Rectal smooth muscle tissue (tissue), 1 donor: ENCODE data around the gene RAD50.

ENCODE experiments used
- H3K27ac ChIP-seq: one replicate; pipeline ENCODE4 v1.7.0; 2013; ENCODE audit warnings: low read depth, low read length, inconsistent platforms
- H3K27me3 ChIP-seq: one replicate; pipeline ENCODE4 v1.7.0; 2013; ENCODE audit warnings: low read length; ENCODE audit not compliant: control insufficient read depth, insufficient read depth
- H3K36me3 ChIP-seq: one replicate; pipeline ENCODE4 v1.7.0; 2013; ENCODE audit warnings: low read length; ENCODE audit not compliant: control insufficient read depth, insufficient read depth
- H3K4me1 ChIP-seq: one replicate; pipeline ENCODE4 v1.7.0; 2013; ENCODE audit warnings: low read length; ENCODE audit not compliant: control insufficient read depth, insufficient read depth
- H3K4me3 ChIP-seq: one replicate; pipeline ENCODE4 v1.7.0; 2013; ENCODE audit warnings: low read length
- H3K9ac ChIP-seq: one replicate; pipeline ENCODE4 v1.7.0; 2013; ENCODE audit warnings: low read length

RAD50 gene

GRCh38 chr5:132644177-132644576 lies 87.4 kb downstream of the RAD50 start:
- Histone ChIP-seq H3K9ac (no peak overlapping the region), H3K27ac (no peak overlapping the region), H3K4me3 (no peak overlapping the region), H3K27me3 (no peaks in the 10 kb centered on the region), H3K36me3 (peaks cover 5% of the 10 kb centered on the region), H3K4me1 (no peaks in the 10 kb centered on the region)

DNA sequence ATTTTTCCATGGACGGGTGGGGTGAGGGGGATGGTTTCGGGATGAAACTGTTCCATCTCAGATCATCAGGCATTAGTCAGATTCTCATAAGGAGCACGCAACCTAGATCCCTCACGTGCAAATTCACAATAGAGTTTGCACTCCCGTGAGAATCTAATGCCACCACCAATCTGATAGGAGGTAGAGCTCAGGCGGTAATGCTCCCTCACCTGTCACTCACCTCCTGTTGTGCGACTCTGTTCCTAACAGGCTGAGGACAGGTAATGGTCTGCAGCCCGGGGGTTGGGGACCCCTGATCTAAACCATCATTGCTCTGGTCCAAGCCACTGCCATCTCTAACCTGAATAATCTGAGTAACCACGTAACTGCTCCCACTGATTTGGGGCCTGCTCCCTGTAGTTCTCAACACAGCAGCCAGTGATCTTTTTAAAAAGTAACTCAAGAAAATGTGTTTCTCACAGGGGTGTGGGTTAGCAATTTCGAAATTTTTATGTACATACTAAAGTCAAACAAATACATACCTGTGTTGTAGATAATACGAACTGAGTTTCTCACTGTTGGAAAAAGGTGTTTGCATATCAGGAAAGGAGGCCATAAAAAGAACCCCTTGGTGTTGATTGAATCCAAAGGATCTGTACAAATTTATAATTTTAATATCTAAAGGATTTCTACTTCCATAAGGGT lies 89.9 kb downstream of the RAD50 start:
- H3K27ac ChIP-seq = no peak overlapping the region
- no peaks in the 10 kb centered on the region for H3K4me1 ChIP-seq
- H3K4me3 ChIP-seq = no peak overlapping the region
- no peaks in the 10 kb centered on the region for H3K27me3 ChIP-seq
- no peaks in the 10 kb centered on the region for H3K36me3 ChIP-seq
- no peak overlapping the region for H3K9ac ChIP-seq

DNA sequence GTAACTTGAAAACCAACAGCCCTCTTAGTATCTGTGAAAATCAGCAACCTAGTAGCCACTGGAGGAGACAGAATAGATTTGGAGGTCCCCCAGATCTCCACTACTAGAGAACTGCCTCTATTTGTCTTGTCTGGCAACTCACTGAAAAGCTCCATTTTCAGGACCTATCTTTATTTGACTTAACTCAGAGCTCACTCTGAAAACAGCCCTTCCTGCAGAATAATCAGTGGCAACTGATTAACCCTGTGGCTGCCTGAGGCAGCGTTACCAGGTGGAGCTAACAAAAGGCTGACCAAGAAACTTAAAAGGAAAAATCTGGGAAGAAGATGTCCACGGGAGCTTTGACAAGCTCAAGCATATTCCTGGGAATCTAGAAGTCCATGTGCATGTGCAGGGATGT lies 90.7 kb downstream of the RAD50 start:
- no peaks in the 10 kb centered on the region for H3K36me3 ChIP-seq
- no peaks in the 10 kb centered on the region for H3K4me1 ChIP-seq
- H3K27me3 ChIP-seq = no peaks in the 10 kb centered on the region
- H3K27ac ChIP-seq = no peak overlapping the region
- no peak overlapping the region for H3K9ac ChIP-seq
- no peak overlapping the region for H3K4me3 ChIP-seq

DNA sequence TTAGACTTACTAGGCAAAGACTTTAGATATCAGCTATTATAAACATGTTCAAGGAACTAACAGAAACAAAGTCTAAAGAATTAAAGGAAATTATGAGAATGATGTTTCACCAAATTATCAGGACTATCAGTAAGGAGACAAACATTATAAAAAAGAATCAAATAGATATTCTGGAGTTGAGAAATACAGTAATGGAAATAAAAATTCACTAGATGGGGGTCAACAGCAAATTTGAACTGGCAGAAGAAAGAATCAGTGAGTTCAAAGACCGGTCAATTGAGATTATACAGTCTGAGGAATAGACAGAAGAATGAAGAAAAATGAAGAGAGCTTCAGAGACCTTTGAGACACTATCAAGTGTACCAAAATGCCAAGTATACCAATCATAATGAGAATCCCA lies 91.6 kb downstream of the RAD50 start:
- Histone ChIP-seq H3K27ac (no peak overlapping the region), H3K4me1 (no peaks in the 10 kb centered on the region), H3K36me3 (no peaks in the 10 kb centered on the region), H3K27me3 (no peaks in the 10 kb centered on the region), H3K4me3 (no peak overlapping the region), H3K9ac (no peak overlapping the region)

- Histone ChIP-seq H3K4me1 (peaks cover 3% of the 10 kb centered on the region), H3K36me3 (no peaks in the 10 kb centered on the region), H3K9ac (no peak overlapping the region), H3K27me3 (peaks cover 6% of the 10 kb centered on the region), H3K27ac (no peak overlapping the region), H3K4me3 (no peak overlapping the region)
These were observed 95.2 kb downstream of the RAD50 start for GRCh38 chr5:132651838-132652469.

DNA sequence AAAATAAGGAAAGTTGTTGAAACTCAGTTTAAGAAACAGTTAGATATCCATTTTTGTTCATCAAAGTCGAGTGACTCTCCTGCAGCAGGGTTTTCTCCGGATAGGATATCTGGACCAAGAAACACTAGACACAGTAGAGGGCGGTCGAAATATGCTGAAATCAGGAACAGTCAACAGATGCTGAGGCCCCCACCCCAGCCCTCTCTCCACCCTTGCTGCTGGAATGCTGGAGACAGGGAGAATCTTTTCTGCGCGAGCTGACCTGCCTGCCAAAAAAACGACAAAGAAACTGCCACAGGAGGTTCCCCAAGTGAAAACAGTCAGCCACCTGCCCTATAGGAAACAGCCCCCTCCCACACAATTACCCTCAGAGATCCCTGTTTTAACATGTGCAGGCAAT lies 96.9 kb downstream of the RAD50 start:
- Histone ChIP-seq H3K27me3 (peaks cover 6% of the 10 kb centered on the region), H3K9ac (no peak overlapping the region), H3K4me3 (no peak overlapping the region), H3K4me1 (peaks cover 3% of the 10 kb centered on the region), H3K27ac (no peak overlapping the region), H3K36me3 (no peaks in the 10 kb centered on the region)

DNA sequence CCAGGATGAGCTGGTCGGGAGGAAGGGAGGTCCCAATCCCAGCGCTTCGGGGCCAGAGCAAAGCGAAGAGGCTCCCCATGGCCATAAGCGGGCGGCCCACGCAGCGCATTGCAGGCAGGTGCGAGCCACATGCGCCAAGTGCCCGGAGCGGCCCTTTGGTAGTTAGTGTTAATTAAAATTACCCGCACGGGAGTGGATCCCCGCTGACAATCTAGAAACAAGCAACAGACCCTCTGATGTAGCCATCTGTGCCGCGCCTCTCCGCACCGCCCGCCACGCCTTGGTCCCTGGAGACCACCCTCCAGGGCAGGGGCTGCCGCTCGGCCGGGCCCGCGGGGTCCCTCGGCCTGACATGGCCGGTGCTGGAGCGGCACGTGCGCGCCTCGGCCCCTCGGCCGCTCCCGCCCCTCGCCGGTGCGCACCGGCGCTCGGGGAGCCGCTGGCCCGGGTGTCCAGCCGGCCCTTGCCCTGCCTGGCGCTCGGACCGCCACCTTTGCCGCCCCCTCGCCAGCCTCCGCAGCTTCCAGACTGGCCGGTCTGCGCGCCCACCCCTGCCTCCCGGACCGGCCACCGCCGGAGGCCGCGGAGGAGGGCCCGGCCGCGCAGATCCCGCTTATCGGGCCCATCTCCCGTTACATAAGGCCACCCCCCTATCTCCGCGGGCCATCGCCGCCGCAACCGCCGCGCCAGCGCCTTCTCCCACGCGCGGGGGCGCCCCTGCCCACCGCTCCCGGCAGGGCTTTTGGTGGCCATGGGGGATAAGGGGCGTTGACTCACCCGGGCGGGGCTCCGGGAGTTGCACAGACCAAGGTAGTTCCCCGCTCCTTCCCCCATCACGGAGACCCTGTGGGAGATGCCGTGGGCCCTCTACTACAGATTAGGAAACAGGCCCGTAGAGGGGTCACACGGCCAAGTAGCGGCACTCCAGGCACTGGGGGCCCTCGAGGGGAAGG lies 99.3 kb downstream of the RAD50 start:
- Histone ChIP-seq H3K4me3 (peak overlapping the region; percentile 54), H3K27ac (no peak overlapping the region), H3K36me3 (no peaks in the 10 kb centered on the region), H3K4me1 (peaks cover 3% of the 10 kb centered on the region), H3K9ac (no peak overlapping the region), H3K27me3 (peaks cover 6% of the 10 kb centered on the region)

DNA sequence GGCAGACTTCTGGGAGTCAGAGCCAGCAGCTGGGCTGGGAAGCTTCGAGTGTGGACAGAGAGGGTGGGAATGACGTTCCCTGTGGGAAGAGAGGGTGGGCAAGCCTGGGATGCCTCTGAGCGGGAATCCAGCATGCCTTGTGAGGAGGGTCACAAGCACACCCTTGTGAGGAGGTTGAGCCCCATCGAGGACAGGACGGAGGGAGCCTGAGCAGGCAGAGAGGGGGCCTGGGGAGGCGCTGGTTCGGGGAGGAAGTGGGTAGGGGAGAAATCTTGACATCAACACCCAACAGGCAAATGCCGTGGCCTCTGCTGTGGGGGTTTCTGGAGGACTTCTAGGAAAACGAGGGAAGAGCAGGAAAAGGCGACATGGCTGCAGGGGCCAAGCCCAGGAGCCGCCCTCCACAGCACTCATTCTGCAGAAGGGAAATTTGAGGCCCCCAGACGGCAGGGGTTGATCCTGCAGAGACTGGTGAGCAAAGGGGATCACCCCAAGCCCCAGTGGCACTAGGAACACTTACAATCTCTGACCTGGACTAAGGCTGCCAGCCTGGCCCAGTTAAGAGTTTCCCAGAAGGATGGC lies 100.1 kb downstream of the RAD50 start:
- Histone ChIP-seq H3K4me1 (peaks cover 3% of the 10 kb centered on the region), H3K27ac (no peak overlapping the region), H3K4me3 (peak overlapping the region; percentile 54), H3K36me3 (no peaks in the 10 kb centered on the region), H3K27me3 (peaks cover 6% of the 10 kb centered on the region), H3K9ac (no peak overlapping the region)

DNA sequence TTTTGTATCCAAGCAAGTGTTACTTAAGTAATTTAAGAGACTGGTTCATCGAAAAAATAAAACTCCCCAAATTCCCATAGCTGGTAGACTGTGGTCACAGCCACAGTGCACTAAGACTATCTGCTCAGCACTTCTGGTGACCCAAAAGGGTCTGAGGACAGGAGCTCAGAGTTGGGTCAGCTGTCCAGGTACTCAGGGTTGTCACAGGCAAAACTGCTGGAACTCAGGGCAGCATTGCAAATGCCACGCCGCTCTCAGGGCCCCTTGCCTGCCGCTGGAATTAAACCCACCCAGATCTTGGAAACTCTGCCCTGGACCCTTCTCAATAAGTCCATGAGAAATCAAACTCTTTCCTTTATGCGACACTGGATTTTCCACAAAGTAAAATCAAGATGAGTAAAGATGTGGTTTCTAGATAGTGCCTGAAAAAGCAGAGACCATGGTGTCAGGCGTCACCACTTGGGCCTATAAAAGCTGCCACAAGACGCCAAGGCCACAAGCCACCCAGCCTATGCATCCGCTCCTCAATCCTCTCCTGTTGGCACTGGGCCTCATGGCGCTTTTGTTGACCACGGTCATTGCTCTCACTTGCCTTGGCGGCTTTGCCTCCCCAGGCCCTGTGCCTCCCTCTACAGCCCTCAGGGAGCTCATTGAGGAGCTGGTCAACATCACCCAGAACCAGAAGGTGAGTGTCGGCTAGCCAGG lies 101.1 kb downstream of the RAD50 start, which contains the start of gene IL13:
Gene IL13, plus strand, starts transcription at position 498 of the 705 bp plus-strand sequence. Its CDS starts 14 bp downstream, at position 512.
- H3K4me3 ChIP-seq = no peak within 1 kb of the TSS
- no peak within 1 kb of the TSS for H3K9ac ChIP-seq
- no peak within 1 kb of the TSS for H3K27ac ChIP-seq
- H3K36me3 ChIP-seq = no peaks in the 10 kb centered on the region
- peaks cover 6% of the 10 kb centered on the region for H3K27me3 ChIP-seq
- peaks cover 3% of the 10 kb centered on the region for H3K4me1 ChIP-seq

- peaks cover 3% of the 10 kb centered on the region for H3K4me1 ChIP-seq
- peaks cover 6% of the 10 kb centered on the region for H3K27me3 ChIP-seq
- no peak overlapping the region for H3K27ac ChIP-seq
- H3K36me3 ChIP-seq = no peaks in the 10 kb centered on the region
- no peak overlapping the region for H3K9ac ChIP-seq
- no peak overlapping the region for H3K4me3 ChIP-seq
These were observed 101.9 kb downstream of the RAD50 start for GRCh38 chr5:132658381-132659302.
